Ramos (cell line): ENCODE measurements around the gene LRRC59.

Experiments
- in situ Hi-C: fragments of 300-500 bp; cut with MboI; formaldehyde crosslinking; loops from one replicate; pipeline ENCODE4 v1.14.3; 2022; ENCODE audit warnings: low sequenced_read_pairs; ENCODE audit not compliant: unreplicated experiment

Gene LRRC59

DNA sequence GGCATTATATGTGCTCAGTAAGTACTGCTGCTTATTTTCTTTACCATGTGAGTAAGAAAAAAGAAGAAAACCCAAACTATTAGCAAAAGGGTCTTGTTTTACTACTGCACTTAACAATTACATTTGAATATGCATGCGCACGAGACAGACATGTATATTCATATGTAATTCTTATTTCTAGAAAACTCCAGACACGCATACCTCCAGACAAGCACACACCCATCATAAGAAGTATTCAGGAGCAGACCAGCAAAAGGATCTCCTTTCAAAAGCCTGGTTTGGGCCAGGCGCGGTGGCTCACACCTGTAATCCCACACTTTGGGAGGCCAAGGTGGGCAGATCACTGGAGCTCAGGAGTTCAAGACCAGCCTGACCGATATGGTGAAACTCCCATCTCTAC lies 7.8 kb downstream of the LRRC59 start:
- in situ Hi-C loops, result no loop called here

GRCh38 chr17:50388728-50389127 lies 8.6 kb downstream of the LRRC59 start:
- in situ Hi-C loops, result no loop called here

- in situ Hi-C loops, result no loop called here
Observed at GRCh38 chr17:50386510-50386909, 10.8 kb downstream of the LRRC59 start.

DNA sequence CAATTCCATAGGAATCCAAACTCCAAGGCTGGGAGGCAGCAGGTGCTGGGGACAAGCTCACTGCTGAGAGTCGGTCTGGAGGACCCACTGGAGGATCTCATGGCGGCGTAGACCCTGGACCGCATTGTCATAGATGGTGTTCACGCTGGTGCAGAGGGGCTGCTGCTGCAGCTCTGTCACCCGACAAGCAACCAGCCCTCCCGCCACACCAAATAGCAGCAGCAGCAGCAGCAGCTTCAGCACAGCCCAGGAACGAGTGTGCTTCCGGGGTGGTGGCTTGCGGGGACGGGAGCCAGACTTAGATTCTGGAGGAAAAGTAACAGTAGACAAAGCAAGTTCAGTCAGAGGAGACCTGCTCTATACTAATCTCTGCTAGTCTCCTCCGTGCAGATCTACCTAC lies 14.4 kb downstream of the LRRC59 start:
- in situ Hi-C loops, result no loop called here

DNA sequence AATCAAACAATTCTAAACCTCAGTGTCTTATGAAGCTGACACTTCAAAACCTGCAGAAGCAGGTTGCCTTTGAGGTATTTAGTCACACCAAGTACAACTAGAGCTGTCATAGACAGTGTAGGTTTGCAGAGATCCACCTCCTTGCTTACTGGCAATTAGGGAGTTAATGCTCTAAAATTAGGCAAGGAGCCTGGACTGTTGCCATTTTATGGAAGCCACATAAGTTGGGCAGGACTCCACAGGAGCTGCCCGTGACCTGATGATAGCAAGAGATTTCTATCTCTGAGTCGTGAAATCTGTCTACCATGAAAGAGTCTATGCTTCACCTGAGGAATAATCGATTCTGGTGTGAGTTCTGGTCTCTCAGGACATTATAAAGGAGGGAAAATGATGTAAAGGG lies 15.4 kb downstream of the LRRC59 start:
- in situ Hi-C loops, result no loop called here

- in situ Hi-C loops, result no loop called here
Observed at GRCh38 chr17:50381260-50381815, 16.0 kb downstream of the LRRC59 start.

- in situ Hi-C loops, result no loop called here
Observed at GRCh38 chr17:50380369-50381259, 16.7 kb downstream of the LRRC59 start.

- in situ Hi-C loops, result no loop called here
Observed at GRCh38 chr17:50379351-50380132, 17.8 kb downstream of the LRRC59 start.

DNA sequence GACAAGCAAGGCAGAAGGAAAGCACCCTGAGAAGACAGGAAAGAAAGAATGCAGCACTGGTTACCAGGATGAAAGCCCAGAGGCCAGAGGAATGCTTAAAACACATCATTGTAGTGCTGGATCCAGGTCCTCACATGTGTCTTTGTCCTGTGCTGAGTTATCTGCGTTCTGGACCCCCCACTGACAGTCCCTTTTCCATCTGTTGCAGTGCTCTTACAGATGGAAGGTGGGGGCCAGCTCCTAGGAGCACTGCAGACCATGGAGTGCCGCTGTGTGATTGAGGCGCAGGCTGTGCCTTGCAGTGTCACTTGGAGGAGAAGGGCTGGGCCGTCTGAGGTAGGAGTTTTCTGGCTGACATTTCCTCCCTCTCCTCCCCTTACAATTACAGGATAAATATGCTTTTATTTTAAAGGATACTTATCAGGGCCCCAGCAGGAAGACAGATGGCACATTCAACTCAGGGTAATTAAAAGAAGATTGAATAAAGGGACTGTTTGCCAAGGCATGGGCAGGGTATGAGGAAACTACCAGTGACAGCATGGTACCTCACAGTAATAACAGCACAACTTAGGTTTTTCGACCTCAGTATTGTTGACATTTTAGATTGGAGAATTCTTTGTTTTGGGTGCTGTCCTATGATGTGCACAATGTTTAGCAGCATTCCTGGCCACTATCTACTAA lies 21.3 kb downstream of the LRRC59 start:
- in situ Hi-C loops, result no loop called here

DNA sequence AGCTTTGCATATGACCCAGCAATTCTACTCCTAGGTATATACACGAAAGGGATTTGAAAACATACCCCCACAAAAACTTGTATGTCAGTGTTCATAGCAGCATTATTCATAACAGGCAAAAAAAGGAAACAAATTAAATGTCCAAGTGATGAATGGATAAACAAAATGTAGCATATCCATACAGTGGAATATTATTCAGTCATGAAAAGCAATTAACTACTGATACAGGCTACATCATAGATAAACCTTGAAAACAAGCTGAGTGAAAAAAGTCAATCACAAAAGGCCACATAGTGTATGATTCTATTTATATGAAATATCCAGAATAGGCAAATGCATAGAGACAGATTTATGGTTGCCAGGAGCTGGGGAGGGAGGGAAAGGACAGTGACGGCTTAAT lies 23.6 kb downstream of the LRRC59 start:
- in situ Hi-C loops, result no loop called here

DNA sequence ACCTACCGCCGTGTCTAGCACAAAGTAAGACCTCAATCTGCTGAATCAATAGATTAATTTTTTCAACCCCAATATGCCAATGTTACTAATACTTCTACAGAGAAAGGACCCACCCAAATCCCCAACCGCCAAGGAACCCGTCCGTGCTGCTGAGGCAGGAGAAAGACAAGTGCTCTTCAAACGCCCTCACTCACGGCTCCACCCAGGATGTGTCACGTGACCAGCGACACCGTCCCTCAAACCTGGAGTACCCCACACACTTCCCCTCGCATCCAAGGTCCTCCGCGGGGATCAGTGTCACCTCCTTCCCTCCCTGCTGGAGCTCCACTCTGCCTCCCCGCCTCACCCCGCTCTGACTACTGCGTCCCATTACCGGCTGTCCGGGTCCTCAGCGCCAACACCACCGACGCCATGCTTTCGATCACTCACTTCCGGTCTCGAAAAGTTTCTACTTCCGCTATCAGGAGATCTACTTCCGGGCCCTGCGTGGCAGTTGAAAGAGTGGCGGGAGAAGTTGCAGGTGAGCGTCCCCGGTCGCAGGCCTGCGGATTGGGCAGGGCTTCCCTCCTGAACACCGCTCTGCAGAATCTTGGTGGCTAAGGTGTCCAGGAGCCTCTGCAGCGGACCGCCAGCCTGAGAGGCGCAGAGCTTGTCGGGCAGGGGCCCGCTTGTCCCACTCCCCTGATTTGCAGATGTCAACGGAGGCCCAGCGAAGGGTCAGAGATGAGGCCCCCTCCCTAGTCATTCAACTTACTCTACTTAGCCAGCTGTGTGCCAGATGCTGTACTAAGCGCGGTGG lies 24.4 kb downstream of the LRRC59 start, which contains the start of the genes EME1 and MRPL27:
Gene EME1 (plus strand): TSS at position 472 of the 799 bp plus-strand sequence. CDS start 1,980 bp downstream, outside the sequence.
Gene MRPL27 (minus strand): TSS at position 427 of the 799 bp plus-strand sequence. CDS start 14 bp downstream, at position 413.
- in situ Hi-C loops, result no loop called here

- in situ Hi-C loops, result no loop called here
Observed at GRCh38 chr17:50372222-50372757, 25.0 kb downstream of the LRRC59 start.

DNA sequence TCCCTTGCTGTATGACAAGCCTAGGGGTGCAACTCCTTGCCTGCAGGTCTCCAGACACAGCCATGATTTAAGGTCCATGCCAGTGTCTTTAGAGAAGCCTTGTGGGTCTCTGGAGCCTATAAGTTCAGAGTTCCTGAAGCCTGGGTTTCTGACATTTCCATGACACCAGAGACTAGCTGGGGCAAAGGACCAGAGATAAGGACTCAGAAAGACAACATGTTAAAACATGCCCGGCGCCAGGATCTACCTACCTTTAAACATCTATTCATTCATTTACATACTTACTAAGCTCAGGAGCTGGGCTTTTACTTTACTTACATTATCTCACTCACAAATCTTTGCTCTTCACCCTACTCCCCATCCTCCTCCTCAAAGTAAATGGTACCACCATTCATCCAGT lies 25.8 kb downstream of the LRRC59 start:
- in situ Hi-C loops, result no loop called here

GRCh38 chr17:50370052-50370451 lies 27.3 kb downstream of the LRRC59 start:
- in situ Hi-C loops, result no loop called here

- in situ Hi-C loops, result no loop called here
Observed at GRCh38 chr17:50367401-50367800, 29.9 kb downstream of the LRRC59 start.

- in situ Hi-C loops, result no loop called here
Observed at GRCh38 chr17:50365649-50366393, 31.5 kb downstream of the LRRC59 start.

- in situ Hi-C loops, result no loop called here
Observed at GRCh38 chr17:50365165-50365564, 32.2 kb downstream of the LRRC59 start.

DNA sequence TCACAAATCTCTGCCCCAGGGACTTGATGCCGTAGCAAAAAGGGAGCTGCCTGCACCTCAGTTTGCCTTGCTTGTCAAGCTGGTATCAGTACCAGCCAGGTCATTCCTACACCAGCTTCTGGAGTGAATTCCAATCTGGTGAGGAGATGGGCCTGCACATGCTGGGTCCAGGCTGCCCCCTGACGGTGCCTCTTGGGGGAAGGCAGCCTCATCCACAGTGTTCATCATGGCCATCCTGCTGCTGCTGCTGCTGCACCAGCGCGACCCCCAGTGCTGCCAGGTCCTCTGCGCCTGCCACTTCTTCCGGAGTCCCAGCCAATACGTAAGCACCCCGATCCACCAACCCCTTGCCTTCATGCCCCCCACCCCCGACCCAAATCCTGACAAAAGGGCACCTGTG lies 32.6 kb downstream of the LRRC59 start:
- in situ Hi-C loops, result no loop called here

DNA sequence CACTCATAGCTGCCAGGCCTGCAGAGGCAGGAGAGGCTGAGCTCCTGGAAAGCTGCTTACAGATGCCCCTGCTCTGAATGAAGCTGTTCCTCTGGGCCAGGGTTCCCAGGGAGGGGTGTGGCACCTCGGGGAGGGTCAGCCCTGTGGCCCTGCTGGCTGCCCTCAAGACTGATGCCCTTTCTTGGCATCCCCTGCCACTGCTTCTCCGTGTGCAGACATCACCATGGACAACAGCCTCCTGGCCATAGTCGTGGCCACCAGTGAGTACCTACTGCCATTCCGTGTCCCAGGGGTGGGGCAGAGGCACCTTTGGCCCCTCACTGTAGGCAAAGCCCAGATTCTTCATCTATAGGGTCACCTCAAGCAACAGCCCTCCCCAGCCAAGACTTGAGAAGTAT lies 33.3 kb downstream of the LRRC59 start:
- in situ Hi-C loops, result no loop called here
